Chondrocyte (in vitro differentiated cells): ENCODE results near the gene CCDC134. TPM values are rescaled to one million over a fixed set of nuclear protein-coding genes. Genes with fewer than 3 reads are reported as not detected.

ENCODE experiments used
- DNase-seq: peaks from one replicate; pipeline ENCODE4 v3.0.0; 2021; ENCODE audit warnings: mixed read lengths, low spot score
- H3K27ac Mint-ChIP-seq: one replicate; pipeline ENCODE4 v1.8.0; 2021; ENCODE audit warnings: mild to moderate bottlenecking, moderate library complexity, mixed read lengths; ENCODE audit not compliant: unreplicated experiment
- H3K27me3 Mint-ChIP-seq: 2 replicates; pipeline ENCODE4 v1.8.0; 2021; ENCODE audit warnings: low read depth, mixed read lengths
- H3K36me3 Mint-ChIP-seq: 2 replicates; pipeline ENCODE4 v1.8.0; 2021; ENCODE audit warnings: low read depth, mixed read lengths
- H3K4me1 Mint-ChIP-seq: 2 replicates; pipeline ENCODE4 v1.8.0; 2021; ENCODE audit warnings: low read depth, mild to moderate bottlenecking, mixed read lengths
- H3K4me3 Mint-ChIP-seq: one replicate; pipeline ENCODE4 v1.8.0; 2021; ENCODE audit warnings: mild to moderate bottlenecking, moderate library complexity, mixed read lengths; ENCODE audit not compliant: unreplicated experiment
- H3K9me3 Mint-ChIP-seq: 2 replicates; pipeline ENCODE4 v1.8.0; 2021; ENCODE audit warnings: low read depth, mixed read lengths
- CTCF ChIP-seq: fragments of 200-600 bp; sonication (generic); IDR thresholded peaks from 2 replicates; pipeline ENCODE4 v1.5.0; 2021; ENCODE audit warnings: antibody characterized with exemption, mild to moderate bottlenecking, moderate library complexity
- total RNA-seq: library from RNA; stranded (reverse); gene quantifications from 3 replicates; pipeline ENCODE4 v1.2.1, GENCODE V29; 2021

The CCDC134 gene
- total RNA-seq, 1 donor from 2014 or later = 7.0 TPM

DNA sequence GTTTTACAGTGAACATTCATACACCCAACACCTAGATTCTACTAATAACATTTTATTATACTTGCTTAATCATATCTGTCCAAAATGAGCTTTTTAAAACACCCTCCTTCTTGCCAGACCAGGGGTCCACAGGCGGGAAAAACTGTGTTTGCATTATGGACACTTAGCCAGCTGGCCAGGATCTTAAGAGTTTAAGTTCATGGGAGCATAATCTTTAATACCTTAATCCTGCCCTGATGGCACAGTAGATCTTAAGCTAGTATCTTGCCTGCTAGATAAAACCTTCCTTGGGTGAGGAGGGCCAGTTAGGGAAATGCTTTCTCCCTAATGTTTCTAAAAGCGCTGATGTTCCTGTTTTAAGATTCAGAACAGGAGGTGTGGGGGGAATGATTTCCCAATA, 13.1 kb upstream of the CCDC134 start:
- no peak for TF ChIP-seq CTCF
- Mint-ChIP-seq H3K9me3 (no peaks in the 10 kb centered on the region), H3K27ac (no peak overlapping the region), H3K4me1 (no peaks in the 10 kb centered on the region), H3K36me3 (no peaks in the 10 kb centered on the region), H3K4me3 (no peak overlapping the region), H3K27me3 (no peaks in the 10 kb centered on the region)
- no peak for DNase-seq

GRCh38 chr22:41793871-41794270, 6.6 kb upstream of the CCDC134 start:
- Mint-ChIP-seq H3K36me3 (no peaks in the 10 kb centered on the region), H3K27me3 (no peaks in the 10 kb centered on the region), H3K4me3 (no peak overlapping the region), H3K27ac (no peak overlapping the region), H3K9me3 (no peaks in the 10 kb centered on the region), H3K4me1 (no peaks in the 10 kb centered on the region)
- no peak for DNase-seq
- no peak for TF ChIP-seq CTCF

DNA sequence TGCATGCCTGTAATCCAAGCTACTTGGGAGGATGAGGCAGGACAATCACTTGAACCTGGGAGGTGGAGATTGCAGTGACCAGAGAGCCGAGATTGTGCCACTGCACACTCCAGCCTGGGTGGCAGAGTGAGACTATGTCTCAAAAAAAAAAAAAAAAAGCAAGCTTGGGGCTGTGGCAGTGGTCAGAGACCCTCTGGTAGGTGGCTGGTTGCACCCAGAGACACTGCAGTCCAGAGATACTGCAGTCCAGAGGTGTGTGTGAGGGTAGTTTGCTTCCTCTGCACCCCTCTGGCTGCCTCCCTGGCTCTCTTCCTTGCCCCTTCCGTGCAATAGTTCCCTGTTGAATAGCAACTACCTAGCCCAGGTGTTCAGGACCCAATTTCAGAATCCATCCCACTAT, 1.7 kb upstream of the CCDC134 start:
- Mint-ChIP-seq H3K27ac (no peak overlapping the region), H3K27me3 (no peaks in the 10 kb centered on the region), H3K36me3 (no peaks in the 10 kb centered on the region), H3K9me3 (no peaks in the 10 kb centered on the region), H3K4me1 (peaks cover 22% of the 10 kb centered on the region), H3K4me3 (no peak overlapping the region)
- TF ChIP-seq CTCF = no peak
- DNase-seq = no peak

DNA sequence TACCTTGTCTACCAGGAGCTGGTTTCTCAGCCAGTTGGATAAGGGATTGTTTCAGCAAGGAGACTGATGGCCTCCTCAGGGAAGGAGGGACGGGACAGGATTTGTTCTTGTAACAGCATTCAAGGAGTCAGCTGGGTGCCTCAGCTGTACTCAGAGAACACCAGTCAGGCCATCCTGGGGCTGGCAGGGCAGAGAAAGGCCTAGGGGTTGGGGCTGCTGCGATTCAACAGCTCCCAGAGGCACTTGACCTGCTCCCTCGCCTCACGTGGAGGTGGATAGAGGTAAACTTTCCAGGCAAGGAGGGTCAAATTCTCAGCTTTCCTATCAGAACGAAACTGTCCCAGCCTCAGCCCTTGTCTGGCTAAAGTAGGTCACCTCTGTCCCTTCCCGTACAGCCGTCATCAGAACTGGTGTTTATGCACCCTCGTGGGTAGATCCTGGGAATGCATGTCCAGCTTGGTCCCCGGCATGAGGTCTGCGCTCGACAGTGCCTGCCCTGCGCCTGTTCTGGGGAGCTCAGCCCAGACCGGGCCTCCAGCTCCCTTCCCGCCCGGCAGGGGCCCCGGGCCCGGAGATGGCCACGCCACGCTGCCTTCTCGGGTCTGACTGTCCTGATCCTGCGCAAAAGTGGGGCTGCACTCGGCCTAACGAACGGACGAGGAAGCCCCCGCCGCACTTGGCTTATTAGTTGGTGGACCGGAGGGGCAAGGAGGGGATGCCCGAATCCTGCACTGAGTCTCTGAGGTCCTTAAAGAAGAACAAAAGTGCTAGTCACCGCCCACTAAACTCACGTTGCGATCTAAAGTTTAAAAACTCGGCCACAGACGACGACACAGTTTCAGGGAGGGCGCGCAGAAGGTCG, 762 bp upstream of the CCDC134 start:
- Mint-ChIP-seq H3K4me1 (peaks cover 22% of the 10 kb centered on the region), H3K4me3 (peak overlapping the region; percentile 94), H3K9me3 (no peaks in the 10 kb centered on the region), H3K36me3 (no peaks in the 10 kb centered on the region), H3K27ac (peak overlapping the region; percentile 86), H3K27me3 (no peaks in the 10 kb centered on the region)
- TF ChIP-seq CTCF = no peak
- DNase-seq = no peak

DNA sequence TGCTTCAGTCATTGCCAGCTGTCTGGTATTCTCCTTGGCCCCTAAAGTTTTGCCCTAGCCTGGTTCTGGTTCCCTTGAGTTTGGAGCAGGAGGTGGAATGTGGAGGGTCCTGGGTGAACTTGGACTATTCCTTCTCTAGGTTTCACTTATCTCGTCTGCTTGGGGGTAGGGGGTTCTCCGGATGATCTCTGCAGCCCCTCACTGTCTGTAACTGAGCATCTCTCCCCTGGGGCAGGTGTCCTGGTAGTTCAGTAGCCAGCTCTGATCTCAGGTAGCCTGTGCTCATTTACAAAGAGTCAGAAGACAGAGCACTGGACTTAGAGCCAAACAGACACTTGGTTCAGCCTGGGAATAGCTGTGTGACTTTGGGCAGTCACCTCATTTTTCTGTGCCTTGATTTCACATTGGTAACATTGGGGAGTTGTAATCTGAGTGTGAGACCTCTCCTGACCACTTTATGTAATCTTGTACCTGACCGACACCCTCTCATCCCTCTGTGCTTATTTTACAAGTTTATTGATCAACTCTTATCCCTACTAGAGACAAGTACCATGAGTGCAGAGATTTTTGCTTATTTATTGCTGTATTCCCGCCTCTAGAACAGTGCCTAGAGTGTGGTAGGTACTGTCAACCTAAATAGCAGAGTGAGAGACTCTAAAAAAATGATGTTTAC, 804 bp downstream of the CCDC134 start:
- no peak for DNase-seq
- H3K9me3 Mint-ChIP-seq = no peaks in the 10 kb centered on the region

More for the DNA sequence above, 804 bp downstream of the CCDC134 start:
- Mint-ChIP-seq H3K4me3 (peak overlapping the region; percentile 94), H3K27ac (peak overlapping the region; percentile 74), H3K27me3 (no peaks in the 10 kb centered on the region), H3K36me3 (no peaks in the 10 kb centered on the region), H3K4me1 (peaks cover 22% of the 10 kb centered on the region)
- no peak for TF ChIP-seq CTCF
